HG03103 (cell line): ENCODE measurements around the gene DACH1.

Experiments
- ATAC-seq: cut with Tn5 transposase; IDR thresholded peaks from one replicate; pipeline ENCODE4 v1.9.1; 2021; ENCODE audit warnings: low read depth; ENCODE audit not compliant: unreplicated experiment

Gene DACH1

DNA sequence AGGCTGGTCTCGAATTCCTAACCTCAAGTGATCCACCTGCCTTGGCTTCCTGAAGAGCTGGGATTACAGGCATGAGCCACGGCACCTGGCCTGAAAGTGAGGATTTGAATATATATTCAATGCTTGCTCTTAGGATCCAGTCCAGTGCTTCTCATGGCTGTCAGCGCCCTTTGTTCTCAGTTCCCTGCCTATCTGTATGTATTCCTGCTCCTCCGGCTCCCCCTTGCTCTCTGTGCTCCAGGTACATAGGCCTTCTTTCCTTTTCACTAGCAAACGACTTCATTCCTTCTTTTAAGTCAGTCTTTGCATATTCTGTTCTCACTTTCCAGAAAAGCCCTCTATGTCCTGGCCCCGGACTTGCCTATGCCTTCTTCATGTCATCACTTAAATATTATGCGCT, 232.8 kb downstream of the DACH1 start:
- no peak for ATAC-seq

DNA sequence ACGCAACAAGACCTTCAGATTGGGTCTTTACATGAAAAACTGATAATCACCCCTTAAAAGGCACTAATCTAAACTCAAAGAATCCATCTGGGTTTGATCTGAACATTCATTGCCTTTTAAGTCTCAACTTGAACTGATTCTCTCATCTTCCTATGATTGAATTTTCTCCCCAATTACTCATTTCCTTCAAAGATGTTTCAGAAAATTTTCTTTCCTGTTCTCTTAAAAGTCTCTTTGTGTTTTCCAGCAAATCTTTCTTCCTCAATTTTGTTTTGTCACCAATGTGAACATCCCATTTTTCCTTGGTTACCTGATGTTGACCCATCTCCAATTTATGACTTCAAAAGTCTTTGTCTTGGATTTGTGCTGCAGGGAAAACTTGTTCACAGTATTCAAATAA, 234.3 kb downstream of the DACH1 start:
- no peak for ATAC-seq

- no peak for ATAC-seq
These were observed 234.8 kb downstream of the DACH1 start for GRCh38 chr13:71632206-71632605.

GRCh38 chr13:71629167-71629566, 237.8 kb downstream of the DACH1 start:
- ATAC-seq: no peak

- ATAC-seq: no peak
These were observed 240.4 kb downstream of the DACH1 start for GRCh38 chr13:71626421-71627117.

GRCh38 chr13:71625694-71626093, 241.3 kb downstream of the DACH1 start:
- ATAC-seq: no peak

DNA sequence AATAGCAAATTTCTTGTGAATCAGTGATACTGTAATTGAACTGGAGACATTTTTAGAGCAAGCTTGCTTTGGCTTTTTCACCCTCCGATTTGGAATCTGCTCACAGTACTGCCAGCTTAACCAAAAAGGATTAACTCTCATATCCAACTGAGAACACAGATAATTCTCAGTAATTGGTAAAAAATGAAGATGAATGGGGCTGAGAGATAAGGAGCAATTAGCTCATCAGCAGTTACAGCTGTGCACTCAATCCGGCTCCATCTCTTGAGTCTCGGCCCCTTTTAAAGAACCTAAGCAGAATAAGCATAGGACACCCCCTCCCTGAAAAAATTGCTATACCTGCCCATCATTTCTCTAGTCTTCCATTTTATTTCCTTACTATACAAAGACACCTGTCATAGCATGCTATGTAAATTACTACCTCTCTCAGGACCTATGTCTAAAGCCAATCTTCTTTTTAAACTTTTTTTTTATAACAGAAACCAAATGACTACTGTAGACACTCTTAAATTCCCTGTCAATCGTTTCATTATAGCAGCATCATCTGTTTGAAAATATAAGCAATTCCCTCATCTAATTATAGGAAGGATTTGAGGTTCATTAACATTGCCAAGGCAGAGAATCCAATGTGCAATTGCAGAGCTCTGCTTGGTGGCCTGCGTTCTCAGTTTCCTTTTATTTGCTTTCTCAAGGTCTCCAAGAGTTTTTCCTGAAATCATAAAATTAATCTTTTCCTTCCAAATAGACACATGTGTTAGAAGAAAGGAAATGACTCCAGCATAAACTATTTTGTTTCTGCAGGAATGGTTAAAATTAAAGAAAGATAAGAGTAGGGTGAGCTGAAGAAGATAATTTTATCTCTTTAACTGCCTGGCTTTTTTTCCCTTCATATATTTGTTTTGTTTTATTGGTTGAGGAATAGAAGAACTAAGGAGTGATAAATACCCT, 242.1 kb downstream of the DACH1 start:
- no peak for ATAC-seq

DNA sequence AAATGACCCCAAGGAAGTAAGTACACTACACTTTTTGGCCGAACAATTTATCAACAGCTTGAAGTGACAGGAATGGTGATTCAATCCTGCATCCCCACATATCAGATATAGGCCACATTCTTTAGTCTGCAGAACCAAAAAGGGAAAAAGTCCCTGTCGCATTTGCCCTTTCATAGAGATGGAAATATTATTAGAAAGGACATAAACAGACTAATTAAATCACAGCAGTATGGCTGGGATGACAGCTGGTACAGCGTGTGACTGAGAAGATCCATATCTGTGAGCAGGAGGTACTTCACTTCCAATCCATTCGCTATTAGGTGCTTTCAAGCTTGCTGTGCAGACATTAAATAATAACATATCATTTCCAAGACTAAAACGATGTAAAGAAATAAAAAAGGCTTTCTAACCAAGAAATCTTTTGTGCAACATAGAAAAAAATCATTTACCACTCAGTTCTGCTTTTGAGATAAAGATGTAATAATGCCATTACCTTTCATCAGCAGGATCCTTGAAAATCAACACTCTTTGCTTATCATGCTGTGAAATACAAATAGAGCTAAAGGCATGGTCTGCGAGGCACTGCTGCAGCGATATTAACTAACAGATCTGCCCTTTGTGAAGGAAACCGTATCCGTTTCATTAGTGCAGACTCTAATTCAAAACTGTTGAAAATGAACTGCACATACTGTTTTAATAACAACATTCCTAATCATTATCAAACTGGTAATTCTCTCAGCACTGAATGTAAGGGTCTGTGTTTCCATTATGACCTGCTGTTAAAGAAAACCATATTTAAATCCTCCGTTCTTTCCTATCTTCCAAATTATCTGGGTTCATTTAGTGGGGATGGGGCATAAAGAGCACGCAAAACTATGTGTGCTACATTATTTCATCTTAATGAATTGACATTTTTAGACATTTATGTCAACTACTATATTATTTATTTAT, 245.6 kb downstream of the DACH1 start:
- ATAC-seq: no peak

GRCh38 chr13:71619096-71619495, 247.9 kb downstream of the DACH1 start:
- ATAC-seq: no peak

- ATAC-seq: no peak
These were observed 248.8 kb downstream of the DACH1 start for GRCh38 chr13:71618159-71618558.

- ATAC-seq: no peak
These were observed 249.7 kb downstream of the DACH1 start for GRCh38 chr13:71617265-71617664.

GRCh38 chr13:71613066-71613745, 253.8 kb downstream of the DACH1 start:
- ATAC-seq: no peak

GRCh38 chr13:71611292-71611691, 255.7 kb downstream of the DACH1 start:
- ATAC-seq: no peak

DNA sequence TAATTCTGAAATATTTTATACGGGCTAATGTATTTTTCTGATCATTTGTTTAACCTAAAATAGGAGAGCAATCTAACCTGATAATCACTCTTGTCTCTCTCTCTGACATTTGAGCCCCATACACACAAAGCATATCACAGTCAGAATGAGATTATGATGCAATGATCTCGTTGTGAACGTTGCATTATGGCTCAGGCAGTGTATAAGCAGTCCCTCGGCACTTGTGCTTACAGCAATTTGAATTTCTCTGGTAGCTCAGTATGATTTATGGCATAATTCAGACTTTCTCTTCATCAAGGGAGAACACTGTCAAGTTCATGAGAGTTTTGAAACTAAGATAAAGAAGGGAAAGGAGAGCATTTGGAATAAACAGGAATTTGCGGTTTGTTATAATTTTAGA, 256.1 kb downstream of the DACH1 start:
- no peak for ATAC-seq

DNA sequence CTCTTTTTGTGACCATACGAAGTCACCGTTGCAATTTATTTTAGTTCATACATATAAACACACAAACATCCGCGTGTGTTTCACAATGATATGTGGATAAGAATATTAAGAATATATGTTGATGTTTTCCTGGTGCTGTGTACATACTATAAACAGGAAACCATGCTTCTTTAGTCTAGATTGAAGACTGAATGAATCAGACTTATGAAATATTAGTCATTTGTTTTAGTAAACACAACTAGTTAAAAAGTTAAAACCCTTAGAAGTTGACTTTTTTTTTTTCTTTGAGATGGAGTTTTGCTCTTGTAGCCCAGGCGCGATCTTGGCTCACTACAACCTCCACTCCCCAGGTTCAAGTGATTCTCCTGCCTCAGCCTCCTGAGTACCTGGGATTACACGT, 257.7 kb downstream of the DACH1 start:
- ATAC-seq: no peak

DNA sequence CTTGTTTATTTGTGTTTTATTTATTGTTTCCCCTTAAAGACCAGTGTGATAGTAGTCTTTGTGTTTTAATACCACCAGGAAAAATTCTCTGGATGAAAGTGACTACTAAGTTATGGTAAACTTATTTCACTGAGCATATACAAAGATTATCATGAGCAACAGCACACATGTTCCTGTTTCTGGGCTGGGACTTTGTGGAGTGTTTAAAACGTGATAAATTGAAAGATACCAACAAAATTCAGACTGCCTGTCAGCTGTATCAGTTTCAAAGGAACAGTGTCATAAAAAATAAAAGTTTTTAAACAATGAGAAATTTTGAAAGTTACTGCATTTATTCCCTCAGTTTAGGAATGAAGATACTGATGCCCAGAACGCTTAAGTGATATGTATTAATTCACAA, 259.4 kb downstream of the DACH1 start:
- no peak for ATAC-seq

- no peak for ATAC-seq
These were observed 260.2 kb downstream of the DACH1 start for GRCh38 chr13:71606818-71607217.

DNA sequence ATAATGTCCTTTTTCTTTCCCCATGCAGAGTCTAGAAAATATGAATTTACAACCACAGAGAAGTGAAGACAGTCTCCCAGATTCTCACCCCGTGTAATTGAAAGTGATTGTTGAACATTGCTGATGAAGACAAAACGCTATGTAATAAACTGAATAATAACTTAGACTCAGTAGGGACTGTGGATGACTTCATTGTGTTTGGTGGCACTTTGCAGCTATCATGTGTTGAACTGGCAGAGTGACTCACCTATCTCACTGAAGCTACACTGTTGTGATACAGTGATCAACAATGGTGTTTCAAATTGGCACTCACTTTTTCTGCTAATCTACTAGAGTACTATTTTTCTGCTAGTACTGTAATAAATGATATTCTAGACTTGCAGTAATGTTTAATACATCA, 261.3 kb downstream of the DACH1 start:
- ATAC-seq: no peak

GRCh38 chr13:71603255-71603654, 263.7 kb downstream of the DACH1 start:
- no peak for ATAC-seq

GRCh38 chr13:71602344-71602743, 264.7 kb downstream of the DACH1 start:
- ATAC-seq: no peak
